Inferior parietal cortex (tissue), 1 donor: Measurements from ENCODE around the gene PRIM2.
"Not testable (repeated sequence)": the region's sequence is repeated elsewhere in the genome, so short reads cannot be mapped to it uniquely, and the experiment has no call there.

Experiments used
- DNase-seq: peaks from one replicate; pipeline ENCODE4 v3.0.0-alpha.2; 2016; ENCODE audit errors: extremely low spot score

The PRIM2 gene

GRCh38 chr6:57310095-57310816, 7.2 kb upstream of the PRIM2 start:
- not testable (repeated sequence) for DNase-seq

- no peak for DNase-seq
Observed at GRCh38 chr6:57310817-57311157, 6.6 kb upstream of the PRIM2 start.

- DNase-seq, result not testable (repeated sequence)
Observed at GRCh38 chr6:57311300-57312003, 6.0 kb upstream of the PRIM2 start.

- no peak for DNase-seq
Observed at GRCh38 chr6:57312004-57312345, 5.5 kb upstream of the PRIM2 start.

- no peak for DNase-seq
Observed at GRCh38 chr6:57313009-57313408, 4.4 kb upstream of the PRIM2 start.

- DNase-seq, result peak; percentile 25
Observed at GRCh38 chr6:57313711-57314471, 3.5 kb upstream of the PRIM2 start.

GRCh38 chr6:57315111-57315510, 2.3 kb upstream of the PRIM2 start:
- no peak for DNase-seq

- DNase-seq, result no peak
Observed at GRCh38 chr6:57315851-57316250, 1.6 kb upstream of the PRIM2 start.

GRCh38 chr6:57316581-57317059, 810 bp upstream of the PRIM2 start:
- DNase-seq, result peak; percentile 97

GRCh38 chr6:57324538-57324937, 7.1 kb downstream of the PRIM2 start:
- no peak for DNase-seq

- DNase-seq, result no peak
Observed at GRCh38 chr6:57327311-57327710, 9.9 kb downstream of the PRIM2 start.

GRCh38 chr6:57328074-57328473, 10.6 kb downstream of the PRIM2 start:
- no peak for DNase-seq

- DNase-seq, result no peak
Observed at GRCh38 chr6:57329933-57330332, 12.5 kb downstream of the PRIM2 start.

GRCh38 chr6:57342148-57342669, 24.8 kb downstream of the PRIM2 start:
- DNase-seq, result no peak

- not testable (repeated sequence) for DNase-seq
Observed at GRCh38 chr6:57343342-57343741, 25.9 kb downstream of the PRIM2 start.

GRCh38 chr6:57346715-57347114, 29.3 kb downstream of the PRIM2 start:
- DNase-seq, result not testable (repeated sequence)

- DNase-seq, result not testable (repeated sequence)
Observed at GRCh38 chr6:57347597-57347996, 30.2 kb downstream of the PRIM2 start.

- DNase-seq, result not testable (repeated sequence)
Observed at GRCh38 chr6:57350443-57350842, 33.0 kb downstream of the PRIM2 start.

GRCh38 chr6:57352596-57352995, 35.2 kb downstream of the PRIM2 start:
- not testable (repeated sequence) for DNase-seq

GRCh38 chr6:57358319-57358718, 40.9 kb downstream of the PRIM2 start:
- not testable (repeated sequence) for DNase-seq

GRCh38 chr6:57359766-57360165, 42.3 kb downstream of the PRIM2 start:
- DNase-seq, result not testable (repeated sequence)

GRCh38 chr6:57362340-57362739, 44.9 kb downstream of the PRIM2 start:
- not testable (repeated sequence) for DNase-seq
